Ascending aorta (tissue), 2 donors: ENCODE data around the gene CEP290. TPM values are rescaled to one million over a fixed set of nuclear protein-coding genes. Genes with fewer than 3 reads are reported as not detected.

ENCODE experiments used
- DNase-seq, 2 donors: peaks; one replicate each; pipeline ENCODE4 v3.0.0-alpha.2; 2019; ENCODE audit warnings: low spot score in 2 of 2
- H3K27ac ChIP-seq, 2 donors: fragments of 200-600 bp; sonication (generic); one replicate each; pipeline ENCODE4 v1.5.1; 2016 to 2017; ENCODE audit warnings: mild to moderate bottlenecking in 1 of 2
- H3K27me3 ChIP-seq: fragments of 200-600 bp; sonication (generic); one replicate; pipeline ENCODE4 v1.5.1; 2017
- H3K36me3 ChIP-seq, 2 donors: fragments of 200-600 bp; sonication (generic); one replicate each; pipeline ENCODE4 v1.5.1; 2016
- H3K4me1 ChIP-seq, 2 donors: fragments of 200-600 bp; sonication (generic); one replicate each; pipeline ENCODE4 v1.5.1; 2016 to 2017; ENCODE audit warnings: mild to moderate bottlenecking in 1 of 2
- H3K4me3 ChIP-seq, 2 donors: fragments of 200-600 bp; sonication (generic); one replicate each; pipeline ENCODE4 v1.5.1; 2016 to 2017; ENCODE audit warnings: mild to moderate bottlenecking in 1 of 2
- H3K9me3 ChIP-seq, 2 donors: fragments of 200-600 bp; sonication (generic); one replicate each; pipeline ENCODE4 v1.5.1; 2016
- CTCF ChIP-seq, 3 experiments: fragments of 200-600 bp in 2 of 3; fragments of 450-650 bp in 1 of 3; sonication (generic) in 2 of 3; IDR thresholded peaks; one replicate each; pipeline ENCODE4 v1.5.1; 2016 to 2019; ENCODE audit warnings: antibody characterized with exemption in 3 of 3, mild to moderate bottlenecking in 1 of 3, moderate library complexity in 1 of 3
- intact Hi-C: fragments of 100-400 bp; cut with DNase I; formaldehyde crosslinking; loops from one replicate; pipeline ENCODE4 v1.15.1; 2023
- total RNA-seq: library from RNA; depleted of rRNA; stranded (reverse); fragments of >200 nt; gene quantifications from one replicate; pipeline ENCODE4 v1.1.0, GENCODE V29; 2016

The CEP290 gene
- total RNA-seq, 1 donor from 2014 or later, result 7.2 TPM

- TF ChIP-seq CTCF (IDR thresholded peaks at IDR 0.05), result no peak
- intact Hi-C loops, result no loop called here
- peaks cover 12 to 31% of the 10 kb centered on the region in 2 donors for H3K36me3 ChIP-seq
- H3K4me1 ChIP-seq, result no peaks in the 10 kb centered on the region
- H3K4me3 ChIP-seq, result no peak overlapping the region
- H3K27me3 ChIP-seq, result no peaks in the 10 kb centered on the region
- H3K27ac ChIP-seq, result no peak overlapping the region
- no peaks in the 10 kb centered on the region for H3K9me3 ChIP-seq
- DNase-seq, result no peak
Observed at GRCh38 chr12:88185279-88185678, 43.4 kb upstream of the CEP290 start.

GRCh38 chr12:88184196-88184595 lies 42.3 kb upstream of the CEP290 start:
- no peaks in the 10 kb centered on the region for H3K4me1 ChIP-seq
- DNase-seq, result no peak
- H3K9me3 ChIP-seq, result no peaks in the 10 kb centered on the region
- TF ChIP-seq CTCF (IDR thresholded peaks at IDR 0.05), result no peak
- no peaks in the 10 kb centered on the region for H3K27me3 ChIP-seq
- intact Hi-C loops, result no loop called here
- H3K27ac ChIP-seq, result no peak overlapping the region
- H3K36me3 ChIP-seq, result peaks cover 12 to 41% of the 10 kb centered on the region in 2 donors
- H3K4me3 ChIP-seq, result no peak overlapping the region

GRCh38 chr12:88182416-88182815 lies 40.5 kb upstream of the CEP290 start:
- H3K9me3 ChIP-seq, result no peaks in the 10 kb centered on the region
- H3K36me3 ChIP-seq, result peaks cover 12 to 50% of the 10 kb centered on the region in 2 donors
- intact Hi-C loops, result no loop called here
- no peak for TF ChIP-seq CTCF (IDR thresholded peaks at IDR 0.05)
- no peak overlapping the region for H3K27ac ChIP-seq
- no peak for DNase-seq
- no peaks in the 10 kb centered on the region for H3K27me3 ChIP-seq
- no peak overlapping the region for H3K4me3 ChIP-seq
- H3K4me1 ChIP-seq, result no peaks in the 10 kb centered on the region

GRCh38 chr12:88181881-88182280 lies 40.0 kb upstream of the CEP290 start:
- H3K4me3 ChIP-seq, result no peak overlapping the region
- H3K27me3 ChIP-seq, result no peaks in the 10 kb centered on the region
- H3K9me3 ChIP-seq, result no peaks in the 10 kb centered on the region
- H3K4me1 ChIP-seq, result no peaks in the 10 kb centered on the region
- peaks cover 15 to 55% of the 10 kb centered on the region in 2 donors for H3K36me3 ChIP-seq
- no peak overlapping the region for H3K27ac ChIP-seq
- no peak for DNase-seq
- intact Hi-C loops, result no loop called here
- no peak for TF ChIP-seq CTCF (IDR thresholded peaks at IDR 0.05)

- Histone ChIP-seq H3K27ac (no peak overlapping the region), H3K27me3 (no peaks in the 10 kb centered on the region), H3K4me1 (no peaks in the 10 kb centered on the region), H3K9me3 (no peaks in the 10 kb centered on the region), H3K36me3 (peaks cover 32 to 68% of the 10 kb centered on the region in 2 donors), H3K4me3 (no peak overlapping the region)
- intact Hi-C loops, result no loop called here
- no peak for DNase-seq
- TF ChIP-seq CTCF (IDR thresholded peaks at IDR 0.05), result no peak
Observed at GRCh38 chr12:88179436-88180014, 37.6 kb upstream of the CEP290 start.

GRCh38 chr12:88175544-88175943 lies 33.7 kb upstream of the CEP290 start:
- intact Hi-C loops, result no loop called here

More at GRCh38 chr12:88175544-88175943, 33.7 kb upstream of the CEP290 start:
- H3K9me3 ChIP-seq, result no peaks in the 10 kb centered on the region
- H3K4me1 ChIP-seq, result no peaks in the 10 kb centered on the region
- no peak for TF ChIP-seq CTCF (IDR thresholded peaks at IDR 0.05)
- no peaks in the 10 kb centered on the region for H3K27me3 ChIP-seq
- DNase-seq, result no peak
- H3K27ac ChIP-seq, result no peak overlapping the region
- no peak overlapping the region for H3K4me3 ChIP-seq
- H3K36me3 ChIP-seq, result peaks cover 22 to 65% of the 10 kb centered on the region in 2 donors
